NCI-H82 treated with DMSO at 0.1 percent for 48 hours (cell line): Measurements from ENCODE around the gene NDUFB10.
A peak's percentile ranks its signal among the peaks of the same experiment; 100 is the strongest.

Experiments used
- DNase-seq: peaks from one replicate; lab custom pipeline; 2025; ENCODE audit not compliant: unreplicated experiment; lab: John Stamatoyannopoulos, UW

NDUFB10 gene

DNA sequence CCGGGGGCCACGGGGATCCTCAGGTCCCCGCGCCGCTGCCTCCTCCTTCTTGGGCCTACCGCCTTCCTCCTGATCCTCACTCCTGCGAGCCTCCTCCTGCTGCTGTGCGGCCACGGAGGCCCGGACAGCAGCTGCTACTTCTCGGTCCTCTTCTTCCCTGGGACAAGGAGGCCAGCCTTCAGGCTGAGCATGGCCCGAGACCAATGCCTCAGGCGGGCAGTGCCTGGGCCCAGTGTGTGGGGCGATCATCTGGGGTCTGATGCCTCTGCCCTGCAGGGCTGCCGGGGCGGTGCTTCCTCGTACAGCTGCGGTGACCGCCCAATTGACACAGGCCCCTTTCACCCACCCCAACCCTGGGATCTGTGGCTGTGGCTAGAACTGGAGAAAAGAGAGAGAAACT is 41.7 kb downstream of the NDUFB10 start:
- DNase-seq = no peak

DNA sequence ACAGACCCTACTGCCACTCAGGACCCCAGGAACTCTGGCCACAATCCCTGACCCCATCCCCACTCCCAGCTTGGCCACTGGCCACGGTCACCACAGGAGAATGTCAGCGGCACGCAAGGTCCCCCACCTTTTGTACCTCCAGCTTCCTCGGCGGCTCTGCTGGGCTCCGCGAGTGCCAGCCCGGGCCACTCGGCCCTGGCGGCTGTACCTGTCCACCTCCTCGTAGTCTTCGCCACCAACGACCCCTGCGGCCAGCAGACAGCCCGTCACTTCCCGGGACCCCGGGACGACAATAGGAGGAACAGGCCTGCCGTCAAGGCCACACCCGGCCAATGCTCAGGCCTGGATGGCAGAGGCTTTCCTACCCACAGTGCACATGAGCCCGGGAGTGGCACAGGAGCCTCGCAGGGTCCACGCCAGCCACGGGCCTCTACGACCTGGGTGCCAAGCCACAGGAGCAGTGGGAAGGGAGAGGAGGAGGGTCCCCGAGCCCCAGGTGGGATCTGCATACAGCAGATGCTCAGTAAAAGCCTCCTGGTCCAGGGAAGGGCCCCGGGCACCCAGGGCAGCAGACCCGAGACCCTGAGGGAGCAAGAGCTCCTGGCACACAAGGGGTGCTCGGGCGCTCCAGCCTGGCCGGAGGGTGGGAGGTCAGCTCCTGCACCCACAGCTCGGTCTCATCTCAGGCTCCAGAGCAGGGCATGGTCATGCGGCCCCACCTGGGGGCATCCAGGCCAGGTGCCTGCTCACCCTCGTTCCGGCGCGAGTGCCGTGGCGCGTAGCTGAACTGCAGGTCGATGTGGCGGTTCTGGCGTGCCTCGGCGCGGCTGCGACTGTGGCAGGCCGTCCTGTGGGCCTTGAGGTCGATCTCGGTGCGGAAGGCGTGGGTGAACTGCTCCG is 42.4 kb downstream of the NDUFB10 start:
- no peak for DNase-seq

GRCh38 chr16:2002406-2003230 is 43.3 kb downstream of the NDUFB10 start:
- DNase-seq = no peak

- DNase-seq = no peak
Observed at GRCh38 chr16:2003231-2003826, 44.0 kb downstream of the NDUFB10 start.

GRCh38 chr16:2003827-2004641 is 44.7 kb downstream of the NDUFB10 start:
- peak; percentile 90 for DNase-seq

DNA sequence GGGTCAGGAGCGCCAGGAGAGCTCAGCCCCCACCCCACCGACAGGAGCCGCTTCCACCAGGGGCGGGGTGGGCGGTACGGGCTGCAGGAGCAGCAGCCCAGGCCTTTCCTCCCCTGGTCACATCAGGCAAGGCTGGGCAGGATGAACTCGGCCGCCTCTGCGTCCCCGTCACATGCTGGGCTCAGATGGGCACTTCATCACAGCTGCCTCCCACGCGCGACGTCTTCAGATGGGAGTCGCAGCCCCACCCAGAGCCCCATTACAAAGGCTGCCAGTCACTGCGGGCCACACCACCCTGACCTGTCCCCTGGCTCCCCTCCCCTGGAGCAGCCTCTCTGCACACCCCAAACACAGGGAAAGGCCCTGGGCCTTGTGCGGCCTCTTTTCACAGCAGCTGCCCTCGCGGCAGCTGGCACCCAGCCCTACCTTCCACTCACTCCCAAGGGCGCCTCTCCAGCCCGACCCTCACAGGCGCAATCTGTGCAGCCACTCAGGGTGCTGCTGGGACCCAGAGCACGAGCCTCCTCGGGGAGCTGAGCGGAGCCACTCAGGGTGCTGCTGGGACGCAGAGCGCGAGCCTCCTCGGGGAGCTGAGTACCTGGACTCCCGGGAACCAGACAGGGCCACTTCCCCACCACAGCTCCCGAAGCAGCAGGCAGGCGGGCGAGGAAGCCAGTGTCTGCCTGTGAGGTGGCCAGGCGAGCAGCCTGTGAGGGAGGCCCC is 45.6 kb downstream of the NDUFB10 start:
- DNase-seq = no peak

DNA sequence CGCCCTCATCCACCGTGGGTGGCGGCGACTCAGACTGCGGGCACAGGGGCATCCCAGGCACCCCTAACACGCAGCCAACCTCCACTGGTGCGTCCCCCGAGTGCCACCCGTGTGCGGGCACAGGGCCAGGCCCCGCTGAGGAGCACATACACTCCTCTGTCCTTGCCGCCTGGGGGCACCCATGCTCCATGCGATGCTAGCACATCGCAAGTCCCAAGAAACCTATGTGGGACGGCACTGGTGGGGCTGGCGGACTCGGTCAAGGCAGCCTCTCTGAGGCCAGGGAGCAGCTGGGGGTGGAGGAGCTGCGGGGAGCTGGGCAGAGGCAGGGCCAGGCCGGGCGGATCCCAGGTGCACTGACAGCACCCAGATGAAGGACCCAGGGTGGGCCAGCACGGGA is 46.3 kb downstream of the NDUFB10 start:
- no peak for DNase-seq

- DNase-seq = no peak
Observed at GRCh38 chr16:2006317-2006716, 47.0 kb downstream of the NDUFB10 start.

GRCh38 chr16:2007081-2007836 is 47.9 kb downstream of the NDUFB10 start:
- DNase-seq = no peak

DNA sequence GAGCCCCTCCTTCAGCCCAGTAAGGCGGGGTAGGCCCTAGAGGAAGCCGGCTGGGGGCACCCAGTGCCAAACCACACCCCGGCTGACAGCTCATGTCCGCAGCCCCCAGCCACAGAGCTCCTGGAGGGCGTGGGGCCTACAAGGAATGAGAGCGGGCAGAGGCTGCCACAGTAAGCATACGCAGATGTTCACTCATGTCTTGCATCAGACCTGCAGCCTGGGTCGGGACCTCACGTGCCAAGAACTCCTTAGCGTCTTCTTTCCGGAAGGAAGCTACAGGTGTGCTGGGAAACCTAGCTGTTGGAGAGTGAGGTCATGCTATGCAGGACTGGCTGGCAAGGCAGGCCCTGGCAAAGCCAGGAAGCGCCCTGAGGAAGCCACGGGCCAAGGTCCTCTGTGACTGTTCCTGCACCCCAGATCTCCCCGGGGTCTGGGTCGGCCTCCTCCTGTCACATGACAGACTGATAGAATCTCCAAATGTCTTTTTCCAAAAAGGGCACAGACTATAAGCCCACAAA is 48.7 kb downstream of the NDUFB10 start:
- no peak for DNase-seq

DNA sequence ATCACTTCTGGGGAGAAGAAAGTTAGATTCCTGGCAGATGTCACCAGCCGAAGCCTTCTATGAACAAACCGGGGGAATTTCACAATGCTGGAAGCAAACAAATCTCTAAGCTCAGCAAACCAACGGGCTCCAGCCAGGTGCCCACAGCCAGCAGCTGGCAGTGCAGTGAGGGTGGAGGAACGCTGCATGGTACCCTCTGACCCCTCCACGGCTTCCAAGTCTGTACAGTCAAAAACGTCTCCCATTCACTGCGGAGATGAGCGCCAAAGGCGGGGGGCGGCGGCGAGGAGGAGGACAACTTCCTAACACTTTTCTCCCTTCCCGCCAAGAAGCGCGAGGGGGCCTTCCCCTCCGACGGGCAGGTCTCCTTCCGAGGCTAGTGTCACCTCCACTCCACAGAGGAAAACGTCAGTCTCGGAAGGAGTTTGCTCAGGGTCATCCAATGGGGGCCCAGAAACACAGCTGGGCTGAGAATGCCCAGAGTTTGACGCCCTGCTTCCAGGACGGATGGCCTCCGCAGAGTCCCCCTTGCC is 49.4 kb downstream of the NDUFB10 start:
- DNase-seq = no peak

- DNase-seq = no peak
Observed at GRCh38 chr16:2009164-2009711, 49.9 kb downstream of the NDUFB10 start.

- DNase-seq = peak; percentile 64
Observed at GRCh38 chr16:2009791-2010510, 50.6 kb downstream of the NDUFB10 start, which contains the start of gene ZNF598. Gene ZNF598, minus strand, starts transcription at chr16:2009821.
